BJ (cell line): Measurements from ENCODE around the gene ABCB6. TPM values are rescaled to one million over a fixed set of nuclear protein-coding genes. Genes with fewer than 3 reads are reported as not detected.
A peak's percentile ranks its signal among the peaks of the same experiment; 100 is the strongest.

Source experiments
- CTCF ChIA-PET: fragments of 350-600 bp; formaldehyde crosslinking; extraction: SDS; loops from one replicate; lab custom pipeline; 2021; ENCODE audit warnings: antibody characterized with exemption, inconsistent platforms; lab: Yijun Ruan, JAX
- POLR2A ChIA-PET: fragments of 300-600 bp; sonication (Branson Sonifier 250); formaldehyde crosslinking; extraction: SDS; loops from one replicate; lab custom pipeline; 2021; ENCODE audit warnings: antibody characterized with exemption; lab: Charles Lee
- DNase-seq: peaks from one replicate; pipeline ENCODE4 v3.0.0-alpha.2; 2011; ENCODE audit warnings: low read depth
- H3K27me3 ChIP-seq: 2 replicates; pipeline ENCODE4 v1.6.0; 2011; ENCODE audit warnings: low read length; ENCODE audit not compliant: control insufficient read depth, insufficient read depth
- H3K36me3 ChIP-seq: 2 replicates; pipeline ENCODE4 v1.5.1; 2011; ENCODE audit warnings: low read length; ENCODE audit not compliant: control insufficient read depth, insufficient read depth
- H3K4me3 ChIP-seq: 2 replicates; pipeline ENCODE4 v1.5.1; 2011; ENCODE audit warnings: low read depth, mild to moderate bottlenecking, control low read depth, low read length
- polyA plus RNA-seq: library from polyadenylated mRNA; depleted of rRNA; stranded (reverse); fragments of >200 nt; gene quantifications from 2 replicates; pipeline ENCODE4 v1.2.3, GENCODE V29; 2011
- TF ChIP-seq, protein P1 (sequence below): IDR thresholded peaks from 2 replicates; pipeline ENCODE4 v1.5.1; 2011; ENCODE audit warnings: low read depth, mild to moderate bottlenecking, control low read depth, inconsistent platforms, low read length, moderate library complexity; ENCODE audit not compliant: insufficient read depth

The ABCB6 gene
- polyA plus RNA-seq, 1 experiment, result 33.4 TPM

DNA sequence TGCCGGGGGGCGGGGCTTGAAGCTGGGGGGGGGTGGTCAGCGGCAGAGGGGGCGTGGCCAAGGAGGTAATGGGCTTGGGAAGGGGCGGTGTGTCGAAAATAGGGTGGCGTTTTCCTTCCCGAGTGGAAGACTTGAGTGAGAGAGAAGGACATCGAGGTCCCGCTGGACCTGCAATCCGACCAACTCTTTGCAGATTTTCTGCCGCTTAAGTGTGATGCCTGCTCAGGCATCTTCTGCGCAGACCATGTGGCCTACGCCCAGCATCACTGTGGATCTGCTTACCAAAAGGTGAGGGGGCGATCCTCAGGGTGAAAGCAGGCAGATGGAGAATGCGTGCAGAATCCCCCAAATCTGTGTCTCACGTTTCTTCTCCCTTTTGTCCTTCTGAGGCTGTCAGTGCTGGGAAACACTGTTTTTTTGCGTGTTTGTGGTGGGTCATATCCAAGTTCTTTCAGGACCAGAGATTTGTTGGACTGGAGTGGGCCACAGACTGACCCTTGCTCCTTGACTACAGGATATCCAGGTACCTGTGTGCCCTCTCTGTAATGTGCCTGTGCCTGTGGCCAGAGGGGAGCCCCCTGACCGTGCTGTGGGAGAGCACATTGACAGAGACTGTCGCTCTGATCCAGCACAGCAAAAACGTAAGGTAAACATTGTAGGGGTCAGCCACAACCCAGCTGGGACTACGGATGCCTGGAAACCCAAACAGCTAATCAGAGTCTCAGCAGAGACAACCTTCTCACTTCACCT lies 11.4 kb downstream of the ABCB6 start:
- ChIA-PET CTCF (interaction anchor here (1.0 to 3.6 kb wide), 12 partner anchors 11 to 178 kb away, joined by 3 to 15 read pairs (median 4); partner anchors contain the start of gene CNPPD1), POLR2A (interaction anchor here (0.6 to 1.4 kb wide), 4 partner anchors 11 to 180 kb away, joined by 3 to 4 read pairs (median 4); partner anchors contain the start of genes ABCB6, CNPPD1 and DNPEP)
- H3K4me3 ChIP-seq, result peak overlapping the region; percentile 63
- DNase-seq, result no peak
- TF ChIP-seq, protein P1, sequence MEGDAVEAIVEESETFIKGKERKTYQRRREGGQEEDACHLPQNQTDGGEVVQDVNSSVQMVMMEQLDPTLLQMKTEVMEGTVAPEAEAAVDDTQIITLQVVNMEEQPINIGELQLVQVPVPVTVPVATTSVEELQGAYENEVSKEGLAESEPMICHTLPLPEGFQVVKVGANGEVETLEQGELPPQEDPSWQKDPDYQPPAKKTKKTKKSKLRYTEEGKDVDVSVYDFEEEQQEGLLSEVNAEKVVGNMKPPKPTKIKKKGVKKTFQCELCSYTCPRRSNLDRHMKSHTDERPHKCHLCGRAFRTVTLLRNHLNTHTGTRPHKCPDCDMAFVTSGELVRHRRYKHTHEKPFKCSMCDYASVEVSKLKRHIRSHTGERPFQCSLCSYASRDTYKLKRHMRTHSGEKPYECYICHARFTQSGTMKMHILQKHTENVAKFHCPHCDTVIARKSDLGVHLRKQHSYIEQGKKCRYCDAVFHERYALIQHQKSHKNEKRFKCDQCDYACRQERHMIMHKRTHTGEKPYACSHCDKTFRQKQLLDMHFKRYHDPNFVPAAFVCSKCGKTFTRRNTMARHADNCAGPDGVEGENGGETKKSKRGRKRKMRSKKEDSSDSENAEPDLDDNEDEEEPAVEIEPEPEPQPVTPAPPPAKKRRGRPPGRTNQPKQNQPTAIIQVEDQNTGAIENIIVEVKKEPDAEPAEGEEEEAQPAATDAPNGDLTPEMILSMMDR, result no peak
- peaks cover 10% of the 10 kb centered on the region for H3K36me3 ChIP-seq
- no peaks in the 10 kb centered on the region for H3K27me3 ChIP-seq

DNA sequence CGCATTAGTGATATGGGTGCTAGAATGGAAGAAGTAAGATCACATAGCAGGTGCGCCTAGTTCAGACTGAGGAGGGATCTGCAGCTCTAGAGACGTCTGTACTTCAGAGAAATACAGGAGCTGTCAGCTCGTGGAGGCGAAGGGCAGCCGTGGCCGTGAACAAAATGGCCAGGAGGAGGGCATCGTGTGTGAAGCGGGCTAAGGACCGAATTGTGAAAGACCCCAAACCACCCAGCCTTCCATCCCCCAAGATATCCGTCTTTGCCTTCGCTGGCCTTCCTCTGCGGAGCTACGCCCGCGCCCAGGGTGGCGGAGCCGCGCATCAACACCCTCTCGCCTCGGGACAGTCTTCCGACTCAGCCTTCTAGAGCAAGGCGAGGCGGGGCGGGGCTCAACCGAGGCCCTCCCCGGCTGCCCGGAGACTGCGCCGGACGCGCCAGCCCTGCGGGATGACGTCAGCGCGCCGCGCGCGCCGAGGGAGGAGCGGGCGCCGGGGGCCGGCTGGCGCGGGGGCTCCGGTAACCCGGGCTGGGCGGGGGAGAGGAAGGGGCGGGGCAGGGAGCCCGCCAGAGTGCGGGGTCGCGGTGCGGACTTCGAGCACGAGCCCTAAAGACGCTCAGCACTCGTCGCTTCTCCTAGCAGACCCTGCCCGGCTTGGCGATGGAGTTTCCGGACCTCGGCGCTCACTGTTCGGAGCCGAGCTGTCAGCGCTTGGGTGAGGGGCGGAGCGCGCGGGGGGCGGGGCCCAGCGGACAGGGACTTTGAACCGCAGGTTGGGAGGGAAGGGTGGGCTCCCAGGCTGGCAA lies 12.2 kb downstream of the ABCB6 start, which contains the start of gene ZFAND2B:
TSS of gene ZFAND2B (plus strand) at position 455 of the 806 bp plus-strand sequence. CDS start at position 661, 206 bp downstream.
- CTCF ChIA-PET, result interaction anchor here (0.6 to 3.6 kb wide), 13 partner anchors 10 to 212 kb away, joined by 3 to 15 read pairs (median 4); partner anchors contain the start of genes CNPPD1, GLB1L and STK16
- POLR2A ChIA-PET, result interaction anchor here (0.6 to 1.4 kb wide), 4 partner anchors 13 to 181 kb away, joined by 3 to 4 read pairs (median 4); partner anchors contain the start of genes ABCB6, CNPPD1, DNPEP and NHEJ1
- no peaks in the 10 kb centered on the region for H3K27me3 ChIP-seq
- peak; percentile 55 for DNase-seq
- H3K36me3 ChIP-seq, result peaks cover 10% of the 10 kb centered on the region
- TF ChIP-seq, protein P1, result 0 out of 2 replicates have a peak, but pooled peaks have one; percentile 11
- peak within 1 kb of the TSS; percentile 63 for H3K4me3 ChIP-seq

DNA sequence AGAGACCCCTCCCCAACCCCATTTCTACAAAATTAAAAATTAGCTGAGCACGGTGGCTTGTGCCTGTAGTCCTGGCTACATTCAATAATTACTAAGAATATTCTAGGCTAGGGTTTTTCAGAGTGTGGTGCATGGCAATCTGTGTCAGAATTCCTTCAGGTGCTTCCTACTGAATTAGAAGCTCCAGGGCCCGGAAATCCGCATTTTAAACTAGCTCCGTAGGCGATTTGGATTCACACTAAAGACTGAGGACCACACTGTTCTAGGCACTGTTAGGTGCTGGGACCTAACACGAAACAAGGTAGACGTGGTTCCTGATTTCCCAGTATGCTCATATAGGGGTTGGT lies 12.8 kb downstream of the ABCB6 start:
- ChIA-PET POLR2A (interaction anchor here (0.6 to 1.4 kb wide), 2 partner anchors 29 to 46 kb away, joined by 4 read pairs; partner anchors contain the start of genes CNPPD1 and NHEJ1), CTCF (interaction anchor here (0.9 to 2.0 kb wide), 10 partner anchors 10 to 211 kb away, joined by 3 to 7 read pairs (median 4); partner anchors contain the start of genes CNPPD1, GLB1L and STK16)
- H3K4me3 ChIP-seq, result peak overlapping the region; percentile 47
- TF ChIP-seq, protein P1, result no peak
- H3K27me3 ChIP-seq, result no peaks in the 10 kb centered on the region
- DNase-seq, result no peak
- H3K36me3 ChIP-seq, result peaks cover 9% of the 10 kb centered on the region

DNA sequence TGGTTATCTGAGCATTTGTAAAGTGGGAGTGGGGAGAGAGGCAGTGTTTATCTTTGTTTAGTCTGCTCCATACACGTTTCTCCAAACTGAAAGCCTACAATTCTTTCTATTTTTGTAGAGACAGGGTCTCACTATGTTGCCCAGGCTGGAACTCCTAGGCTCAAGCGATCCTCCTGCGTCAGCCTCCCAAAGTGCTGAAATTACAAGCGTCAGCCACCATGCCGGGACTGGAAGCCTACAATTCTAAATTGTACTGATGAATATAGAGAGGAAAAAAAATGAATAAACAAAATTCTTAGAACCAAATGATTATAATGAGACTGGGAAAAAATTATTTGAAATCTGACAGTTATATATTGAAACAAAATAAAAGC lies 13.6 kb downstream of the ABCB6 start:
- TF ChIP-seq, protein P1, result no peak
- CTCF ChIA-PET, result interaction anchor here (1.2 kb wide), 1 partner anchor 90 kb away, joined by 5 read pairs; no protein-coding TSS in a partner anchor
- H3K36me3 ChIP-seq, result peaks cover 6% of the 10 kb centered on the region
- H3K27me3 ChIP-seq, result no peaks in the 10 kb centered on the region
- no peak for DNase-seq
- POLR2A ChIA-PET, result no interaction called here
- no peak overlapping the region for H3K4me3 ChIP-seq
